HCT116 (cell line): ENCODE data around the gene RHBDF2. TPM values are rescaled to one million over a fixed set of nuclear protein-coding genes. Genes with fewer than 3 reads are reported as not detected.
A peak's percentile ranks its signal among the peaks of the same experiment; 100 is the strongest.

ENCODE experiments used
- ATAC-seq: fragments of 200-7000 bp; cut with Tn5 transposase; 2 replicates; pipeline ENCODE4 v1.9.1; 2020; ENCODE audit warnings: mild to moderate bottlenecking, moderate library complexity
- BruUV-seq: library from RNA; stranded (reverse); fragments of 400-500 nt; replicated peaks from 2 replicates; lab custom pipeline; 2021; lab: Mats Ljungman, UMichigan
- CTCF ChIA-PET: fragments of 300-600 bp; sonication (Branson Sonifier 250); formaldehyde crosslinking; loops from one replicate; lab custom pipeline; 2021; ENCODE audit warnings: antibody characterized with exemption; lab: Charles Lee
- POLR2A ChIA-PET: fragments of 300-600, 350-600 bp; sonication (Branson Sonifier 250); formaldehyde crosslinking; loops from one replicate; lab custom pipeline; 2021; ENCODE audit warnings: antibody characterized with exemption; lab: Charles Lee
- RAD21 ChIA-PET, 2 experiments: fragments of 300-600 bp; sonication (Branson Sonifier 250); formaldehyde crosslinking; loops; one replicate each; lab custom pipeline; 2023; ENCODE audit warnings: low total read pairs in 2 of 2; ENCODE audit not compliant: uncharacterized antibody in 2 of 2, unreplicated experiment in 2 of 2, low non-redundant PET in 1 of 2; lab: Charles Lee
- DNase-seq: peaks from one replicate; pipeline ENCODE4 v3.0.0-alpha.2; 2010; ENCODE audit warnings: low read depth, low spot score
- H2AFZ ChIP-seq: fragments of 200-600 bp; shearing (Covaris generic), sonication (generic); 2 replicates; pipeline ENCODE4 v1.6.1; 2017; ENCODE audit warnings: low read depth, mixed run types, mixed read lengths, antibody characterized with exemption, low read length; ENCODE audit not compliant: poor library complexity, severe bottlenecking
- H3K27ac ChIP-seq: 2 replicates; pipeline ENCODE4 v1.5.1; 2012; ENCODE audit warnings: low read depth, low read length
- H3K27me3 ChIP-seq: fragments of 200-600 bp; sonication (generic); 2 replicates; pipeline ENCODE4 v1.6.1; 2016; ENCODE audit warnings: mixed run types, low read length, mixed read lengths; ENCODE audit not compliant: insufficient read depth
- H3K36me3 ChIP-seq, 2 experiments: fragments of 200-500 bp in 1 of 2; fragments of 200-600 bp in 1 of 2; sonication (Bioruptor generic) in 1 of 2; sonication (generic) in 1 of 2; 2 replicates each; pipeline versions ENCODE4 v1.5.1 to v1.6.1; 2014 to 2016; ENCODE audit warnings: low read length in 2 of 2, inconsistent platforms in 1 of 2, mixed read lengths in 1 of 2, mixed run types in 1 of 2; ENCODE audit not compliant: insufficient read depth in 2 of 2, control insufficient read depth in 1 of 2
- H3K4me1 ChIP-seq, 2 experiments: fragments of 200-600 bp in 1 of 2; sonication (generic) in 1 of 2; 2 replicates each; pipeline versions ENCODE4 v1.5.1 to v1.6.1; 2012 to 2017; ENCODE audit warnings: low read length in 2 of 2, inconsistent platforms in 1 of 2, mild to moderate bottlenecking in 1 of 2, mixed read lengths in 1 of 2, mixed run types in 1 of 2, moderate library complexity in 1 of 2; ENCODE audit not compliant: insufficient read depth in 2 of 2, control insufficient read depth in 1 of 2
- H3K4me2 ChIP-seq: fragments of 200-600 bp; sonication (generic); 2 replicates; pipeline ENCODE4 v1.6.1; 2017; ENCODE audit warnings: mixed run types, low read length, mixed read lengths
- H3K4me3 ChIP-seq, 2 experiments: fragments of 200-600 bp in 1 of 2; sonication (generic) in 1 of 2; replicated peaks in 1 of 2; 2 replicates each; pipeline ENCODE4 v1.5.1; 2011 to 2016; ENCODE audit warnings: low read length in 2 of 2, control low read depth in 1 of 2, low read depth in 1 of 2, mild to moderate bottlenecking in 1 of 2, mixed read lengths in 1 of 2, mixed run types in 1 of 2
- H3K79me2 ChIP-seq: fragments of 200-600 bp; sonication (generic); 2 replicates; pipeline ENCODE4 v1.6.1; 2017; ENCODE audit warnings: mild to moderate bottlenecking, mixed run types, low read length, moderate library complexity, mixed read lengths; ENCODE audit not compliant: insufficient read depth
- H3K9ac ChIP-seq: fragments of 200-600 bp; sonication (generic); 2 replicates; pipeline ENCODE4 v1.6.1; 2016; ENCODE audit warnings: low read length, mixed read lengths
- H3K9me2 ChIP-seq: fragments of 200-600 bp; sonication (generic), shearing (Covaris generic); 2 replicates; pipeline ENCODE4 v1.6.1; 2017; ENCODE audit warnings: mixed run types, mild to moderate bottlenecking, moderate library complexity; ENCODE audit not compliant: insufficient read depth
- H3K9me3 ChIP-seq, 2 experiments: fragments of 200-500 bp in 1 of 2; fragments of 200-600 bp in 1 of 2; sonication (Bioruptor generic) in 1 of 2; sonication (generic) in 1 of 2; 2 replicates each; pipeline ENCODE4 v1.6.1; 2014 to 2017; ENCODE audit warnings: low read length in 2 of 2, mixed read lengths in 2 of 2, inconsistent platforms in 1 of 2, low read depth in 1 of 2, mild to moderate bottlenecking in 1 of 2, mixed run types in 1 of 2, moderate library complexity in 1 of 2; ENCODE audit not compliant: control insufficient read depth in 1 of 2, insufficient read depth in 1 of 2
- H4K20me1 ChIP-seq: fragments of 200-600 bp; sonication (generic), shearing (Covaris generic); 2 replicates; pipeline ENCODE4 v1.6.1; 2017; ENCODE audit warnings: mixed run types, mild to moderate bottlenecking, moderate library complexity; ENCODE audit not compliant: insufficient read depth
- ATF3 ChIP-seq: IDR thresholded peaks from 2 replicates; pipeline ENCODE4 v1.6.1; 2012
- EGR1 ChIP-seq: IDR thresholded peaks from 2 replicates; pipeline ENCODE4 v1.6.1; 2012; ENCODE audit warnings: low read depth
- EZH2 ChIP-seq: fragments of 200-600 bp; sonication (generic); IDR thresholded peaks from 2 replicates; pipeline ENCODE4 v1.6.1; 2017; ENCODE audit warnings: antibody characterized with exemption, mixed run types
- FOSL1 ChIP-seq: IDR thresholded peaks from 2 replicates; pipeline ENCODE4 v1.6.1; 2012; ENCODE audit warnings: low read depth
- JUND ChIP-seq: IDR thresholded peaks from 2 replicates; pipeline ENCODE4 v1.6.1; 2012
- REST ChIP-seq: IDR thresholded peaks from 2 replicates; pipeline ENCODE4 v1.6.1; 2012; ENCODE audit warnings: low read depth
- SIN3A ChIP-seq: IDR thresholded peaks from 2 replicates; pipeline ENCODE4 v1.6.1; 2012; ENCODE audit warnings: low read depth
- SP1 ChIP-seq: IDR thresholded peaks from 2 replicates; pipeline ENCODE4 v1.6.1; 2012; ENCODE audit warnings: low read depth
- YY1 ChIP-seq: IDR thresholded peaks from 2 replicates; pipeline ENCODE4 v1.6.1; 2011; ENCODE audit warnings: low read length, low read depth, moderate library complexity, mild to moderate bottlenecking; ENCODE audit not compliant: insufficient replicate concordance; ENCODE audit errors: extremely low read depth
- ZFX ChIP-seq: fragments of 450-650 bp; IDR thresholded peaks from 2 replicates; pipeline ENCODE4 v1.6.1; 2017
- intact Hi-C: fragments of 100-400 bp; cut with micrococcal nuclease; formaldehyde crosslinking; loops from 2 replicates; pipeline ENCODE4 v1.10.0; 2022
- total RNA-seq: library from RNA; stranded (reverse); gene quantifications from one replicate; pipeline ENCODE4 v1.2.1, GENCODE V29; 2021; ENCODE audit not compliant: unreplicated experiment

The RHBDF2 gene
- total RNA-seq, 1 experiment from 2014 or later: 61.1 TPM

GRCh38 chr17:76484228-76484725, 16.9 kb downstream of the RHBDF2 start:
- peak overlapping the region; percentile 16 for H3K27ac ChIP-seq
- ChIA-PET RAD21 (no interaction called here), POLR2A (interaction anchor here (1.0 kb wide), 1 partner anchor 9 kb away, joined by 3 read pairs; no protein-coding TSS in a partner anchor), CTCF (no interaction called here)
- no peaks in the 10 kb centered on the region for H3K79me2 ChIP-seq
- H3K36me3 ChIP-seq: peaks cover 5 to 10% of the 10 kb centered on the region in 2 experiments; a peak in 1 of 4 replicates
- intact Hi-C loops: loop anchor here (1.0 kb wide), 1 partner anchor 16 kb away; no protein-coding TSS in a partner anchor
- peak overlapping the region; percentile 42 for H3K4me2 ChIP-seq
- H3K4me3 ChIP-seq: no peak overlapping the region
- peak; percentile 35 for ATAC-seq
- no peak for DNase-seq
- no peaks in the 10 kb centered on the region for H3K9me3 ChIP-seq
- H3K4me1 ChIP-seq: peaks cover 23 to 34% of the 10 kb centered on the region in 2 experiments
- no peak overlapping the region for H3K9ac ChIP-seq
- no TSS peak for BruUV-seq
- no peaks in the 10 kb centered on the region for H3K27me3 ChIP-seq
- TF ChIP-seq YY1: no peak
- TF ChIP-seq ATF3: no peak
- no peak for TF ChIP-seq EZH2
- TF ChIP-seq EGR1: no peak
- no peak for TF ChIP-seq REST
- TF ChIP-seq JUND: no peak
- TF ChIP-seq SIN3A: no peak
- TF ChIP-seq FOSL1: no peak
- TF ChIP-seq ZFX: no peak
- no peak for TF ChIP-seq SP1
- no peaks in the 10 kb centered on the region for H4K20me1 ChIP-seq
- H3K9me2 ChIP-seq: no peaks in the 10 kb centered on the region
- H2AFZ ChIP-seq: no peak overlapping the region
